A549 (cell line): ENCODE results near the gene AIG1.

Experiments
- CBX2 ChIP-seq: fragments of 200-600 bp; sonication (generic); IDR thresholded peaks from 2 replicates; pipeline ENCODE4 v1.6.1; 2016; ENCODE audit warnings: low read depth, mild to moderate bottlenecking, borderline replicate concordance
- CHD2 ChIP-seq: fragments of 150-350 bp; IDR thresholded peaks from 2 replicates; pipeline ENCODE4 v1.6.1; 2014; ENCODE audit warnings: low read length; ENCODE audit not compliant: partially characterized antibody
- EP300 ChIP-seq, 2 experiments: fragments of >200 bp; sonication (Bioruptor Twin); formaldehyde crosslinking; IDR thresholded peaks; 2 replicates in 1 of 2; 3 replicates in 1 of 2; pipeline ENCODE4 v1.6.1; 2016 to 2017
- ESRRA ChIP-seq: fragments of 150-350 bp; IDR thresholded peaks from 2 replicates; pipeline ENCODE4 v1.6.1; 2014; ENCODE audit warnings: mild to moderate bottlenecking, low read length, borderline replicate concordance
- HOXB5 ChIP-seq: fragments of 250-450 bp; sonication (Bioruptor Pico); IDR thresholded peaks from 2 replicates; pipeline ENCODE4 v1.5.0; 2020; ENCODE audit warnings: mild to moderate bottlenecking, moderate library complexity
- NR3C1 ChIP-seq: fragments of >200 bp; sonication (Bioruptor Twin); formaldehyde crosslinking; IDR thresholded peaks from 3 replicates; pipeline ENCODE4 v1.6.1; 2017
- PHF8 ChIP-seq: fragments of 200-600 bp; sonication (generic); IDR thresholded peaks from 2 replicates; pipeline ENCODE4 v1.6.1; 2016; ENCODE audit warnings: low read depth, mild to moderate bottlenecking, antibody characterized with exemption, moderate library complexity, borderline replicate concordance
- POLR2A ChIP-seq: IDR thresholded peaks from 2 replicates; pipeline ENCODE4 v1.6.1; 2012; ENCODE audit warnings: mild to moderate bottlenecking, low read length
- TF ChIP-seq, protein P1 (sequence below): fragments of >200 bp; sonication (Bioruptor Twin); formaldehyde crosslinking; IDR thresholded peaks from 3 replicates; pipeline ENCODE4 v1.5.1; 2016
- TF ChIP-seq, protein P2 (sequence below): fragments of 200-600 bp; sonication (generic); IDR thresholded peaks from 2 replicates; pipeline ENCODE4 v1.6.1; 2016; ENCODE audit warnings: antibody characterized with exemption, mild to moderate bottlenecking, moderate library complexity

DNA sequence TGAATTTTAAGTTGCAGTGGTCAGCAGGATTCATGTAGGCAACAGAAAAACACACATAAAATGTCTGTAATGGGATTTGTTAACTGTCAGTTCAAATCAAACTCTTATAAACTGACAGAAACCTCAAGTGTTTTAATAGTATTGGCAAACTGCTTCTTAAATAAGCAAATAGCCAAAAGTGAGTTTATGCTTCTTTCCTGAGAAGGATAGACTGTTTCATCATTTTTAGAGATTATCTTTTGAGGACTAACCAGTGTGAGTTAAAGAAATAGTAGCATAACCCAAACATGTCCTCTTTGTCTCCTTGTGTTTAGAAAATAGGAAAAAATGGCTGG lies 68.0 kb downstream of the AIG1 start:
- TF ChIP-seq, protein P1, sequence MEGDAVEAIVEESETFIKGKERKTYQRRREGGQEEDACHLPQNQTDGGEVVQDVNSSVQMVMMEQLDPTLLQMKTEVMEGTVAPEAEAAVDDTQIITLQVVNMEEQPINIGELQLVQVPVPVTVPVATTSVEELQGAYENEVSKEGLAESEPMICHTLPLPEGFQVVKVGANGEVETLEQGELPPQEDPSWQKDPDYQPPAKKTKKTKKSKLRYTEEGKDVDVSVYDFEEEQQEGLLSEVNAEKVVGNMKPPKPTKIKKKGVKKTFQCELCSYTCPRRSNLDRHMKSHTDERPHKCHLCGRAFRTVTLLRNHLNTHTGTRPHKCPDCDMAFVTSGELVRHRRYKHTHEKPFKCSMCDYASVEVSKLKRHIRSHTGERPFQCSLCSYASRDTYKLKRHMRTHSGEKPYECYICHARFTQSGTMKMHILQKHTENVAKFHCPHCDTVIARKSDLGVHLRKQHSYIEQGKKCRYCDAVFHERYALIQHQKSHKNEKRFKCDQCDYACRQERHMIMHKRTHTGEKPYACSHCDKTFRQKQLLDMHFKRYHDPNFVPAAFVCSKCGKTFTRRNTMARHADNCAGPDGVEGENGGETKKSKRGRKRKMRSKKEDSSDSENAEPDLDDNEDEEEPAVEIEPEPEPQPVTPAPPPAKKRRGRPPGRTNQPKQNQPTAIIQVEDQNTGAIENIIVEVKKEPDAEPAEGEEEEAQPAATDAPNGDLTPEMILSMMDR: no peak
- no peak for TF ChIP-seq PHF8
- no peak for TF ChIP-seq NR3C1
- TF ChIP-seq POLR2A: no peak
- no peak for TF ChIP-seq ESRRA
- TF ChIP-seq HOXB5 (CRISPR knock-in tag): no peak
- TF ChIP-seq, protein P2, sequence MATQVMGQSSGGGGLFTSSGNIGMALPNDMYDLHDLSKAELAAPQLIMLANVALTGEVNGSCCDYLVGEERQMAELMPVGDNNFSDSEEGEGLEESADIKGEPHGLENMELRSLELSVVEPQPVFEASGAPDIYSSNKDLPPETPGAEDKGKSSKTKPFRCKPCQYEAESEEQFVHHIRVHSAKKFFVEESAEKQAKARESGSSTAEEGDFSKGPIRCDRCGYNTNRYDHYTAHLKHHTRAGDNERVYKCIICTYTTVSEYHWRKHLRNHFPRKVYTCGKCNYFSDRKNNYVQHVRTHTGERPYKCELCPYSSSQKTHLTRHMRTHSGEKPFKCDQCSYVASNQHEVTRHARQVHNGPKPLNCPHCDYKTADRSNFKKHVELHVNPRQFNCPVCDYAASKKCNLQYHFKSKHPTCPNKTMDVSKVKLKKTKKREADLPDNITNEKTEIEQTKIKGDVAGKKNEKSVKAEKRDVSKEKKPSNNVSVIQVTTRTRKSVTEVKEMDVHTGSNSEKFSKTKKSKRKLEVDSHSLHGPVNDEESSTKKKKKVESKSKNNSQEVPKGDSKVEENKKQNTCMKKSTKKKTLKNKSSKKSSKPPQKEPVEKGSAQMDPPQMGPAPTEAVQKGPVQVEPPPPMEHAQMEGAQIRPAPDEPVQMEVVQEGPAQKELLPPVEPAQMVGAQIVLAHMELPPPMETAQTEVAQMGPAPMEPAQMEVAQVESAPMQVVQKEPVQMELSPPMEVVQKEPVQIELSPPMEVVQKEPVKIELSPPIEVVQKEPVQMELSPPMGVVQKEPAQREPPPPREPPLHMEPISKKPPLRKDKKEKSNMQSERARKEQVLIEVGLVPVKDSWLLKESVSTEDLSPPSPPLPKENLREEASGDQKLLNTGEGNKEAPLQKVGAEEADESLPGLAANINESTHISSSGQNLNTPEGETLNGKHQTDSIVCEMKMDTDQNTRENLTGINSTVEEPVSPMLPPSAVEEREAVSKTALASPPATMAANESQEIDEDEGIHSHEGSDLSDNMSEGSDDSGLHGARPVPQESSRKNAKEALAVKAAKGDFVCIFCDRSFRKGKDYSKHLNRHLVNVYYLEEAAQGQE: no peak
- no peak for TF ChIP-seq CBX2
- no peak for TF ChIP-seq EP300 (IDR thresholded peaks at IDR 0.05)
- TF ChIP-seq CHD2: no peak
